Inflammatory macrophage treated with lipopolysaccharide for 1 hour (primary cell): ENCODE measurements around the gene PSMC3IP.
A peak's percentile ranks its signal among the peaks of the same experiment; 100 is the strongest.
"Not testable (repeated sequence)": the region's sequence is repeated elsewhere in the genome, so short reads cannot be mapped to it uniquely, and the experiment has no call there.

ENCODE experiments used
- DNase-seq, 2 donors: peaks; one replicate each; pipeline ENCODE4 v3.0.0-alpha.2; 2020 to 2022

PSMC3IP gene

DNA sequence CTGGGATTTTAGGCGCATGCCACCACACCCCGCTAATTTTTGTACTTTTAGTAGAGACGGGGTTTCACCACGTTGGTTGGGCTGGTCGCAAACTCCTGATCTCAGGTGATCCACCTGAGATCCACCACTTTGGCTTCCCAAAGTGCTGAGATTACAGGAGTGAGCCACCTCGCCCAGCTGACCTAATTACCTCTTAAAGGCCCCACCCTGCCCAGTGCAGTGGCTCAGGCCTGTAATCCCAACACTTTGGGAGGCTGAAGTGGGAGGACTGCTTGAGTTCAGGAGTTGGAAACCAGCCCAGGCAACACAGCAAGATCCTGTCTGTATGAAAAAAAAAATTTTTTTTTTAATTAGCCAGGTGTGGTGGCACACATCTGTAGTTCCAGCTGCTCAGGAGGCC is 18.5 kb downstream of the PSMC3IP start:
- DNase-seq: no peak

GRCh38 chr17:42555961-42556617 is 21.4 kb downstream of the PSMC3IP start:
- not testable (repeated sequence) for DNase-seq

- no peak for DNase-seq
Measured at GRCh38 chr17:42555122-42555622, 22.4 kb downstream of the PSMC3IP start.

DNA sequence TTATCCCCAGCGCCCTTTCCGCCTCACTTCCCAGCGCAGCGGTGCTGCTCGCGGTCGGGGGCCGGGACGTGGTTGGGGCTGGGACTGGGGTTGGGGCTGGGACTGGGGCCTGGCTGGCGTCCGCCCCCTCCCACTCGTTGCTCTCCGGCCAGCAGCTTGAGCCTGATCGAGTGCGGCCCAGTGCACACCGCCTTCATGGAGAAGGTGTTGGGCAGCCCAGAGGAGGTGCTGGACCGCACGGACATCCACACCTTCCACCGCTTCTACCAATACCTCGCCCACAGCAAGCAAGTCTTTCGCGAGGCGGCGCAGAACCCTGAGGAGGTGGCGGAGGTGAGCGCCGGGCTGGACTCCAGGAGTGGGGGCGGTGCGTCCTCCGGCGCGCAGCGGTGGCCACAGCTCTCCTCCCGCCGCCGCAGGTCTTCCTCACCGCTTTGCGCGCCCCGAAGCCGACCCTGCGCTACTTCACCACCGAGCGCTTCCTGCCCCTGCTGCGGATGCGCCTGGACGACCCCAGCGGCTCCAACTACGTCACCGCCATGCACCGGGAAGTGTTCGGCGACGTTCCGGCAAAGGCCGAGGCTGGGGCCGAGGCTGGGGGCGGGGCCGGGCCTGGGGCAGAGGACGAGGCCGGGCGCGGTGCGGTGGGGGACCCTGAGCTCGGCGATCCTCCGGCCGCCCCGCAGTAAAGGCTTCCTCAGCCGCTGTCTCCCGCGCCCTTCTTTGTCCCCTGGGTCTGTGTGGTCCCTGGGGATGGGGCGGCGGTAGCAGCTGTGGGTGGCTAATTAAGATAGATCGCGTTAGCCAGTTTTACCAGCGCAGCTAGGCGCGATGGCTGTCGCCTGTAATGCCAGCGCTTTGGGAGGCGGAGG is 23.0 kb downstream of the PSMC3IP start:
- peak; percentile 41 to 65 for DNase-seq

DNA sequence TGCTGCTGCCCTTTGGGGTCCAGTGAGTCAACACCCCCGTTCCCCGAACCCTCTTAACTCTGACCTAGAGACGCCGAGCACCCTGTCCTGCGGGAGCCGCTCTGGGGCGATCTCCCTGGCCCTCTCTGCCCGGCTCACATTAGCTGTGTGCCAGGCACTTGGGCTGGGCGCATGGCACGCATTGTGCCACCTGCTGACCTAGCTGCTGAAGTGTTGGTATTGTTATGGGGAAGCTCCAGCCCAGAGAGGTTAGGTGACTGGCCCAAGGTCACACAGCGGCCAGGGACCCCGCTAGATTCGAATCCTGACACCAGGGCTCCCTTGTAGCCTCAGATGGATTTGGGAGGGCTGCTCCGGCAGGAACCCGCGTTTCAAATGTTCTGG is 23.7 kb downstream of the PSMC3IP start:
- DNase-seq: no peak

DNA sequence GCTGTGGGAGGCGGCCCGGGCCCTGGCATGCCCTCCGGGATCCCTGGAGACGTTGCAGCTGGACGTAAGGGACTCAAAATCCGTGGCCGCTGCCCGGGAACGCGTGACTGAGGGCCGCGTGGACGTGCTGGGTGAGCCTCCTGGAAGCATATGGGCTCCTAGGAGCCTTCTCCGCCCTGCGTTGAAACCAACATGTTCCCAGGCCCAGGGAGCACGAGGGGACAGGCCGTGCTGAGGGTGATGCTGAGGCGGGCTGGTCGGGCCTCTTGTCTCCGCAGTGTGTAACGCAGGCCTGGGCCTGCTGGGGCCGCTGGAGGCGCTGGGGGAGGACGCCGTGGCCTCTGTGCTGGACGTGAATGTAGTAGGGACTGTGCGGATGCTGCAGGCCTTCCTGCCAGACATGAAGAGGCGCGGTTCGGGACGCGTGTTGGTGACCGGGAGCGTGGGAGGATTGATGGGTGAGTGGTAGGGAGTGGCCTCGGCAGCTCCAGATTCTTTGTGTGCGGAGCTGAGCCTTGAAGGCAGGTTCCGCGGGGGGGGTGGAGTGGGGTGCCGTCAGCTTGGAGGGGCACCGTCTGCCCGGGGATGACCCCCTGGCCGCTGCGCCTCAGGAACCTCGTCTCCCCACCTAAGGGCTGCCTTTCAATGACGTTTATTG is 24.2 kb downstream of the PSMC3IP start:
- DNase-seq: no peak

GRCh38 chr17:42552736-42553135 is 24.8 kb downstream of the PSMC3IP start, which contains the start of gene HSD17B1:
HSD17B1 (plus strand) TSS chr17:42552923; CDS start chr17:42552934, 11 bp downstream.
- not testable (repeated sequence) for DNase-seq

DNA sequence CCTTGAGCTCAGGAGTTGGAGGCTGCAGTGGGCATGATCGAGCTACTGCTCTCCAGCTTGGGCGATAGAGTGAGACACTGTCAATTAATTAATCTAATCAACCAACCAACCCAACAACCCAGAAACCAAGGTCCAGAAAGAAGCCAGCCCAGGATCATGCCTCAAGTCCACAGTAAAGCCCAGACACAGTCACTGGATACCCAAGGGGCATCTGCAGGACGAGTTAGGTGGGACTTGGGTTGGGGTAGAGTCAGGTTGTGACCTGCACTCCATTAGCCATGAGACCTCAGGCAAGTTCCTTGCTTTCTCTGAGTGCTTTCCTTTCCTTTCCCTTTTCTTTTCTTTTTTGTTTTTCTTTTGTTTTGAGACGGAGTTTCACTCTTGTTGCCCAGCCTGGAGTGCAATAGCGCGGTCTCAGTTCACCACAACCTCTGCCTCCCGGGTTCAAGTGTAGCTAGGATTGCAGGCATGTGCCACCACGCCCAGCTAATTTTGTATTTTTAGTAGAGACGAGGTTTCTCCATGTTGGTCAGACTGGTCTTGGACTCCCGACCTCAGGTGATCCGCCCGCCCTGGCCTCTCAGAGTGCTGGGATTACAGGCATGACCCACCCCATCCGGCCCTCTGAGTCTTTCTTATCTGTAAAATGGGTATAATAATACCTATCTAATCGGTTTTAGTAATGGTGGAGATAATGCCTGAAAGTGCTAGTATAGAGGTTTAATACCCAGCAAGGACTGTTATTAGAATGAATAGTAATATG is 28.4 kb downstream of the PSMC3IP start:
- DNase-seq: no peak

DNA sequence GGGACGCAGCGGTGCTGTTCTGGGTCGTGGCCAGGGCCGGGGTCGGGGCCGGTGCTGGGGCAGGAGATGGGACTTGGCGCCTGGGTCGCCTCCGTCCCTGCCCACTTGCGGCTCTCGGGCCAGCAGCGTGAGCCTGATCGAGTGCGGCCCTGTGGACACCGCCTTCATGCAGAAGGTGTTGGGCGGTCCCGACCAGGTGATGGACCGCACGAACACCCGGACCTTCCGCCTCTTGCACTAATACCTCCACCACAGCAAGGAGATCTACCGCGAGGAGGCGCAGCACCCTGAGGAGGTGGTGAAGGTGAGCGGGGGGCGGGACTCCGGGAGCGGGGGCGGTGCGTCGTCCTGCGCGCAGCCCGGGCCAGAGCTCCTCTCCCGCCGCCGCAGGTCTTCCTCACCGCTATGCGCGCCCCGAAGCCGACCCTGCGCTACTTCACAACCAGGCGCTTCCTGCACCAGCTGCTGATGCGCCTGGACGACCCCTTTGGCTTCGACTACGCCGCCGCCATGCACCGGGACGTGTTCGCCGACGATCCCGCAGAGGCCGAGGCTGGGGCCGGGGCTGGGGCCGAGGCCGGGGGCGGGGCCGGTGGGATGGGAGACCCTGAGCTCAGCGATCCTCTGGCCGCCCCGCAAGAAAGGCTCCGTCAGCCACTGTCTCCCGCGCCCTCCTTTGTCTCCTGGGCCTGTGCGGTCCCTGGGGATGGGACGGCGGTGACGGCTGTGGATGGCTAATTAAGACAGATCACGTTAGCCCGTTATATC is 29.3 kb downstream of the PSMC3IP start:
- DNase-seq: no peak

- DNase-seq: no peak
Measured at GRCh38 chr17:42547698-42548069, 29.8 kb downstream of the PSMC3IP start.

DNA sequence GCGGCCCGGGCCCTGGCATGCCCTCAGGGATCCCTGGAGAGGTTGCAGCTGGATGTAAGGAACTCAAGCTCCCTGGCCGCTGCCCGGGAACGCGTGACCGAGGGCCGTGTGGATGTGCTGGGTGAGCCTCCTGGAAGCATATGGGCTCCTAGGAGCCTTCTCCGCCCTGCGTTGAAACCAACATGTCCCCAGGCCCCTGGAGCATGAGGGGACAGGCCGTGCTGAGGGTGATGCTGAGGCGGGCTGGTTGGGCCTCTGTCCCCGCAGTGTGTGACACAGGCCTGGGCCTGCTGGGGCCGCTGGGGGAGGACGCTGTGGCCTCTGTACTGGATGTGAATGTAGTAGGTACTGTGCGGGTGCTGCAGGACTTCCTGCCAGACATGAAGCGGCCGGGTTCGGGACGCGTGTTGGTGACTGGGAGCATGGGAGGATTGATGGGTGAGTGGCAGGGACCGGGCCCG is 30.5 kb downstream of the PSMC3IP start:
- DNase-seq: no peak

DNA sequence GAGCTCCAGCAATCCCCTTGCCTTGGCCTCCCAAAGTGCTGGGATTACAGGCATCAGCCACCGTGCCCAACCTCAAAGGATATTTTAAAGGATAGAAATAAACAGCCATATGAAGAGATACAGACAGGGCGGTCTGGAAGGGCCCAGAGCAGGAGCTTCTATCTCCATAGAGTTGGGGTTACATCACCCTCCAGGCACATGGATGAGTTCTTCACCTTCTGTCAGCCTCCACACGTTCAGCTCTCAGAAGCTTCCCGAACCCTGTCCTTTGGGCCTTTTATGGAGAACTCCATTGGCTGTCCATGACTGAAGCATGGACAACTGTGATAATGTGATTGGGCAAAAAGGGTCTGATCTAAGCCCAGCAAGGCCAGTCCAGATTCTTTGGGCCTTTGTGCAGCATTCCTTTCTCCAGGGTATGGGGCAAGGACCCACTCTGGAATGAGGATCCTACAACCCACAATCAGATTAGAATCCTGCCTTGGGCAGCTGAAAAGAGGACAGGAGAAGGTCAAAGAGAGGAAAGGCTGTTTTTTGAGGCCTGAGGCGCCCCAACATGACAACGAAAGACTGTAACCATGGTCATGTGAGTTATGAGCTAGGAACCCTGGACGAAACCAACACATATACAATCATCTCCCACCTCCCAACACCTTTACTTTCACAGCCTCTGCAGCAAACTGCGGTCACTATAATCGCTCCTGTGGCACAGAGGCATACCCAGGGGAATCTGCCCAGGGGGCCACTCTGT is 31.6 kb downstream of the PSMC3IP start:
- not testable (repeated sequence) for DNase-seq

GRCh38 chr17:42544874-42545283 is 32.6 kb downstream of the PSMC3IP start:
- no peak for DNase-seq

DNA sequence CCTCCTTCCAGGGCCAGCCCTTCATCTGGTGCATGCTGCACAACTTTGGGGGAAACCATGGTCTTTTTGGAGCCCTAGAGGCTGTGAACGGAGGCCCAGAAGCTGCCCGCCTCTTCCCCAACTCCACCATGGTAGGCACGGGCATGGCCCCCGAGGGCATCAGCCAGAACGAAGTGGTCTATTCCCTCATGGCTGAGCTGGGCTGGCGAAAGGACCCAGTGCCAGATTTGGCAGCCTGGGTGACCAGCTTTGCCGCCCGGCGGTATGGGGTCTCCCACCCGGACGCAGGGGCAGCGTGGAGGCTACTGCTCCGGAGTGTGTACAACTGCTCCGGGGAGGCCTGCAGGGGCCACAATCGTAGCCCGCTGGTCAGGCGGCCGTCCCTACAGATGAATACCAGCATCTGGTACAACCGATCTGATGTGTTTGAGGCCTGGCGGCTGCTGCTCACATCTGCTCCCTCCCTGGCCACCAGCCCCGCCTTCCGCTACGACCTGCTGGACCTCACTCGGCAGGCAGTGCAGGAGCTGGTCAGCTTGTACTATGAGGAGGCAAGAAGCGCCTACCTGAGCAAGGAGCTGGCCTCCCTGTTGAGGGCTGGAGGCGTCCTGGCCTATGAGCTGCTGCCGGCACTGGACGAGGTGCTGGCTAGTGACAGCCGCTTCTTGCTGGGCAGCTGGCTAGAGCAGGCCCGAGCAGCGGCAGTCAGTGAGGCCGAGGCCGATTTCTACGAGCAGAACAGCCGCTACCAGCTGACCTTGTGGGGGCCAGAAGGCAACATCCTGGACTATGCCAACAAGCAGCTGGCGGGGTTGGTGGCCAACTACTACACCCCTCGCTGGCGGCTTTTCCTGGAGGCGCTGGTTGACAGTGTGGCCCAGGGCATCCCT is 34.1 kb downstream of the PSMC3IP start:
- DNase-seq: no peak

DNA sequence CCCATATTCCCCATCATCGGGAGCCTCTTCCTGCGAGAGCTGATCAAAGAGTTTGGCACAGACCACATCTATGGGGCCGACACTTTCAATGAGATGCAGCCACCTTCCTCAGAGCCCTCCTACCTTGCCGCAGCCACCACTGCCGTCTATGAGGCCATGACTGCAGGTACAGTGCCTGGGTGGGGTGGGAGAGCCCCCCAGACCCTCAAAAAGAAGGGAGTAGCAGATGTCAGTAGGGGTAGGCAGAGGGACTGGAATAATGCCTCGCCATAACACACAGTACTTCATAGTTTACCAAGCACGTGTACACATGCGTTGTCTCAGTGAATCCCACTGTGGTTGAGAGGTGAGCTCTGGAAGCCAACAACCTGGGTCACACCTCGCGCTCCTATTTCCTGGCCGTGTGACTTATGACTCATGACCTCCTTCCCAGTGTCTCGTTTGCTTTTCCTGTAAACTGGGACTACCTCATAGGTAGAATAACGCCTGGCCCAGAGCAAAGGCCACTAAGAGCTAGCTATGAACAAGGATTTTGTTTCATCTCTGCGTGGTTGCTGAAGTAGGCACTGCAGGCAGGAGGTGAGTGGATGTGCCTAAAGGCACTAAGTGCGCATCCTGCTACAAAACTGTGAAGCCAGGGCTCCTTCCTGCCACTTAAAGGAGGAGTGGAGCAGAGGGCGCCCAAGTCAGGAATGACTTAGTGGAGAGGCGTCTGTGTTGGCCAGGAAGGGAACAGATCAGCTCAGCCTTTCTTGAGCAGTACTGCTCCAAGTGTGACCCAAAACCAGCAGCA is 36.3 kb downstream of the PSMC3IP start:
- DNase-seq: no peak

DNA sequence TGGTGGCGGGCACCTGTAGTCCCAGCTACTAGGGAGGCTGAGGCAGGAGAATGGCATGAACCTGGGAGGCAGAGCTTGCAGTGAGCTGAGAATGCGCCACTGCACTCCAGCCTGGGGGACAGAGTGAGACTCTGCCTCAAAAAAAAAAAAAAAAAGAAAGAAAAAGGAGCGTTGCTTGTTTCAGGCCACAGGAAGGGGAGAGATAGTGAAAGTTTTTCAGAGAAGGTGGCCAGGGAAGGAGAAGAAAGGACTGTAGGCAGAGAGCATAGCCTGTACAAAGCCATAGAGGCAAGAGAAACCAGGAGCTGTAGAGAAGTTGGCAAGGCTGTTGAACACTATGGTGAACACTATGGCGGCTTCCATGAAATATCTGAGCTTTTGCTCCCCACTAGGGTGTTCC is 37.0 kb downstream of the PSMC3IP start:
- not testable (repeated sequence) for DNase-seq

DNA sequence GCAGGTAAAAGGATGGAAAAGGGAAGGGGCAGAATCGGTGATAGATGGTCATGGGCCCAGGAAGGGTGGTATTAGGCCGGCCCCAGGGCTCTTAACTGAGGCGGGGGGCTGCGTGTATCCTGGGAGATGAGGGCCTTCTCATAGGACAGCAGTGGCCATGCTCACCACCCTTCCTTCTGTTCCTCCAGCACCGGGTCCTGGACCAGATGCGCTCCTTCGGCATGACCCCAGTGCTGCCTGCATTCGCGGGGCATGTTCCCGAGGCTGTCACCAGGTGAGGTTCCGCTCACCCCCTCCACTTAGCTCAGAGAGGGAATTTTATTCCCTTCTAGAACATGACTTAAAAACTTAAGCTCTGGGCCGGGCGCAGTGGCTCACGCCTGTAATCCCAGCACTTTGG is 39.0 kb downstream of the PSMC3IP start:
- DNase-seq: no peak

DNA sequence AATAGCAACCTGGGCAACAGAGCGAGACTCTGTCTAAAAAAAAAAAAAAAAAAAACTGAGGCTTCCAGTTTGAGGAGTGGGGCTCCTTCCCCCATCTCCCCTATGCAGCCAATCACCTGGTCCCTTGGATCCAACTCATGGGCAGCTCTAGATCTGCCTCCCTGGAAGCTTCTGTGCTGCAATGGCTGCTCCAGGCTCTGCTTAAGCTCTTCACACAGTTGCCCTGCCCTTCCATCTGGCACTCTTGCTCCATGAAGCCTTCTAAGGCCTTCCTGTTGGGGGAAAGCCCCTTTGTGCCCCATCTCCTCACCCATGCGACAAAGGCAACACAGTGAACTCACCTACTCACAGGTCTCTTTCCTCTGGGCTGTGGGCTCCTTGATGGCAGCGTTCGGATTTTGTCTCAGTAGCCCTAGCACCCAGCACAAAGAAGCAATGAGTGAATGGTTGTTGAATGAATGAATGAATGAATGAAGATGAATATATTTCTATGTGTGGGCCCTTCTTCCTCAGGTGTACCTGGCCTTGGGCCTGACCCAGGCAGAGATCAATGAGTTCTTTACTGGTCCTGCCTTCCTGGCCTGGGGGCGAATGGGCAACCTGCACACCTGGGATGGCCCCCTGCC is 39.6 kb downstream of the PSMC3IP start:
- no peak for DNase-seq
